Esophagus squamous epithelium (tissue), 4 donors: ENCODE data around the gene HMGCS1.

ENCODE experiments used
- CTCF ChIP-seq, 6 experiments: fragments of 450-650 bp in 4 of 6; fragments of 200-600 bp in 2 of 6; sonication (generic) in 2 of 6; IDR thresholded peaks; one replicate each; pipeline ENCODE4 v1.5.1; 2016 to 2019; ENCODE audit warnings: antibody characterized with exemption in 6 of 6, mild to moderate bottlenecking in 4 of 6, moderate library complexity in 4 of 6
- POLR2A ChIP-seq, 4 donors: fragments of 450-650 bp; IDR thresholded peaks; one replicate each; pipeline ENCODE4 v1.6.1; 2017; ENCODE audit warnings: antibody characterized with exemption in 4 of 4, mild to moderate bottlenecking in 4 of 4, moderate library complexity in 3 of 4

GRCh38 chr5:43315263-43315662, 2.1 kb upstream of the HMGCS1 start:
- TF ChIP-seq CTCF (IDR thresholded peaks at IDR 0.05), result no peak
- no peak for TF ChIP-seq POLR2A (IDR thresholded peaks at IDR 0.05)
